Ascending aorta (tissue), 2 donors: ENCODE results near the gene PKN1. TPM values are rescaled to one million over a fixed set of nuclear protein-coding genes. Genes with fewer than 3 reads are reported as not detected.

Experiments used
- DNase-seq, 2 donors: peaks; one replicate each; pipeline ENCODE4 v3.0.0-alpha.2; 2019; ENCODE audit warnings: low spot score in 2 of 2
- H3K27ac ChIP-seq, 2 donors: fragments of 200-600 bp; sonication (generic); one replicate each; pipeline ENCODE4 v1.5.1; 2016 to 2017; ENCODE audit warnings: mild to moderate bottlenecking in 1 of 2
- H3K27me3 ChIP-seq: fragments of 200-600 bp; sonication (generic); one replicate; pipeline ENCODE4 v1.5.1; 2017
- H3K36me3 ChIP-seq, 2 donors: fragments of 200-600 bp; sonication (generic); one replicate each; pipeline ENCODE4 v1.5.1; 2016
- H3K4me1 ChIP-seq, 2 donors: fragments of 200-600 bp; sonication (generic); one replicate each; pipeline ENCODE4 v1.5.1; 2016 to 2017; ENCODE audit warnings: mild to moderate bottlenecking in 1 of 2
- H3K4me3 ChIP-seq, 2 donors: fragments of 200-600 bp; sonication (generic); one replicate each; pipeline ENCODE4 v1.5.1; 2016 to 2017; ENCODE audit warnings: mild to moderate bottlenecking in 1 of 2
- H3K9me3 ChIP-seq, 2 donors: fragments of 200-600 bp; sonication (generic); one replicate each; pipeline ENCODE4 v1.5.1; 2016
- CTCF ChIP-seq, 3 experiments: fragments of 200-600 bp in 2 of 3; fragments of 450-650 bp in 1 of 3; sonication (generic) in 2 of 3; IDR thresholded peaks; one replicate each; pipeline ENCODE4 v1.5.1; 2016 to 2019; ENCODE audit warnings: antibody characterized with exemption in 3 of 3, mild to moderate bottlenecking in 1 of 3, moderate library complexity in 1 of 3
- intact Hi-C: fragments of 100-400 bp; cut with DNase I; formaldehyde crosslinking; loops from one replicate; pipeline ENCODE4 v1.15.1; 2023
- total RNA-seq: library from RNA; depleted of rRNA; stranded (reverse); fragments of >200 nt; gene quantifications from one replicate; pipeline ENCODE4 v1.1.0, GENCODE V29; 2016

Gene PKN1
- total RNA-seq, 1 donor from 2014 or later, result 231 TPM

- DNase-seq, result no peak
- Histone ChIP-seq H3K9me3 (no peaks in the 10 kb centered on the region), H3K4me3 (no peak overlapping the region), H3K4me1 (peaks cover 4 to 21% of the 10 kb centered on the region in 2 donors), H3K36me3 (peaks cover 48 to 52% of the 10 kb centered on the region in 2 donors), H3K27ac (peak overlapping the region in 1 of 2 donors; percentile 25), H3K27me3 (no peaks in the 10 kb centered on the region)
- intact Hi-C loops, result no loop called here
- TF ChIP-seq CTCF (IDR thresholded peaks at IDR 0.05), result no peak
Observed at GRCh38 chr19:14412996-14413692, 20.0 kb upstream of the PKN1 start.

GRCh38 chr19:14413693-14414181 is 19.4 kb upstream of the PKN1 start:
- Histone ChIP-seq H3K9me3 (no peaks in the 10 kb centered on the region), H3K27me3 (no peaks in the 10 kb centered on the region), H3K4me1 (peaks cover 4 to 25% of the 10 kb centered on the region in 2 donors), H3K4me3 (no peak overlapping the region), H3K36me3 (peaks cover 42 to 46% of the 10 kb centered on the region in 2 donors), H3K27ac (peak overlapping the region in 1 of 2 donors; percentile 25)
- DNase-seq, result no peak
- TF ChIP-seq CTCF (IDR thresholded peaks at IDR 0.05), result no peak
- intact Hi-C loops, result no loop called here

- intact Hi-C loops, result no loop called here
- Histone ChIP-seq H3K27ac (no peak overlapping the region), H3K9me3 (no peaks in the 10 kb centered on the region), H3K4me1 (peaks cover 4 to 25% of the 10 kb centered on the region in 2 donors), H3K4me3 (no peak overlapping the region), H3K36me3 (peaks cover 29 to 32% of the 10 kb centered on the region in 2 donors), H3K27me3 (no peaks in the 10 kb centered on the region)
- TF ChIP-seq CTCF (IDR thresholded peaks at IDR 0.05), result no peak
- DNase-seq, result no peak
Observed at GRCh38 chr19:14414926-14415690, 18.0 kb upstream of the PKN1 start.

DNA sequence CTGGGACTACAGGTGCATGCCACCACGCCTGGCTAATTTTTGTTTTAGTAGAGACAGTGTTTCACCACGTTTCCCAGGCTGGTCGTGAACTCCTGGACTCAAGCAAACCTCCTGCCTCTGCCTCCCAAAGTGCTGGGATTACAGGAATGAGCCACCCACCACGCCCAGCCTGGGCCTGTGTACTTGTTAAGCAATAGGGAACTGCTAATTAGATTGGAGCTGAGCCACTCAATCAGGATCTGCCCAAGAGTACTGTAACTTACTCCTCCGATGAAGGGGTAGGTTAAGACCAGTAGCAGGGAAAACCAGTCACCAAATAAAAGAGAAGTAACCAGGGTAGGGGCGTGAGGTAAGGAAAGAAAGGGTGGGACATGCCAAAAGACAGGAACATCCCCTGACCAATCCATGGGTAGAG is 16.3 kb upstream of the PKN1 start:
- intact Hi-C loops, result no loop called here
- Histone ChIP-seq H3K27ac (peak overlapping the region in 1 of 2 donors; percentile 2), H3K36me3 (peaks cover 12 to 15% of the 10 kb centered on the region in 2 donors), H3K4me1 (peaks cover 4 to 25% of the 10 kb centered on the region in 2 donors), H3K4me3 (no peak overlapping the region), H3K27me3 (no peaks in the 10 kb centered on the region), H3K9me3 (no peaks in the 10 kb centered on the region)
- no peak for DNase-seq
- TF ChIP-seq CTCF (IDR thresholded peaks at IDR 0.05), result no peak

DNA sequence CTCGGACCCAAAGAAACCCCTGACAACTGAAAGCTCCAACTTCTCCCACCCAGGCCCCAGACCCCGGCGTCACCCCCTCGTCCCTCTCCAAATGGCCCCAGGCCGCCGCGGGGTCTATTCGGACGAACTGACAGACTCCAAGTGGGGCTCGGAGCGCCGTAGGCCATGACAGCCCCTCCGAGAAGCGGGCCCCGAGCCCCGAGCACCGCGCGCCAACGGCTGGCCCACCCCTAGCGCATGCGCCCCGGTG is 14.3 kb upstream of the PKN1 start:
- intact Hi-C loops, result loop anchor here (1.0 kb wide), 1 partner anchor 282 kb away; the partner anchor contains the start of gene ASF1B
- Histone ChIP-seq H3K27me3 (no peaks in the 10 kb centered on the region), H3K9me3 (no peaks in the 10 kb centered on the region), H3K27ac (peak overlapping the region; percentile 89 to 96), H3K4me1 (peaks cover 4 to 19% of the 10 kb centered on the region in 2 donors), H3K36me3 (no peaks in the 10 kb centered on the region), H3K4me3 (peak overlapping the region; percentile 81 to 93)
- DNase-seq, result no peak
- no peak for TF ChIP-seq CTCF (IDR thresholded peaks at IDR 0.05)
